NCI-H2107 treated with DMSO at 0.1 percent for 48 hours (cell line): ENCODE data around the gene PML.

Experiments used
- DNase-seq: peaks from one replicate; lab custom pipeline; 2025; ENCODE audit not compliant: unreplicated experiment; lab: John Stamatoyannopoulos, UW

PML gene

DNA sequence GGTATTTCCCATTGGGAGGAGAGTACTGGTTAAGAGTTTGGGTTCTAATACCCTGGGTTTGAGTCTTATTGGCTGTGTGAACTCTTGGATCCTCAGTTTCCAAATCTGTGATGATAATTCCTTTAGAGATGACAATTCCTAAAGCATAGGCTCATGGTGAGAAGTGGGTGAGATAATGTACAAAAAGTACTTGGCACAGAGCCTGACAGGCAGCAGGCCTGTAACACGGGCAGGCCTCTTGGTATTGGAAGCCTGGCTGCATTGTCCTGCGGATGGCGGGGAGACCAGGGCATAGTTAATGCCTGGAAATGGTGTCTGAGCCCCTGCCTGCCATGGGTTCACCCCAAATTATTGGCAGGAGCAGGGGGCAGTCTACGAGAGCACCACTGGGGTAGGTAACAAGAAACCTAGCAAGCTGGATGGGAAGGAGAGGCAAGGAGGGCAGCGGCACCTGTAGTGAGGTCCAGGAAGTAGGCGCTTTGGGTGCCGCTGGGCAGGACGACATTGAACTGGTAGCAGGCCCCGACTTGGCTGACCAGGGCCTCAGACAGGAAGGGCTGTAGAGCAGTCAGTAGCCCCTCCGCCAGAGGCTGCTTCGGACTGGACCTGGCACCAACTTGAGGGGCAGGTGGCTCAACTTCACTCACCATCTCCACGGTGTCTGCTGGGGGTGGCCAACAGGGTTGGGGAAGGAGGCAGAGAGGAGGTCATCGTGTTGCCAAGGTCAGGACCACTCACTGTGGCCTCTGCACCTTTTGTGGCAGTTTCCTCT, 10.1 kb upstream of the PML start:
- DNase-seq = no peak

DNA sequence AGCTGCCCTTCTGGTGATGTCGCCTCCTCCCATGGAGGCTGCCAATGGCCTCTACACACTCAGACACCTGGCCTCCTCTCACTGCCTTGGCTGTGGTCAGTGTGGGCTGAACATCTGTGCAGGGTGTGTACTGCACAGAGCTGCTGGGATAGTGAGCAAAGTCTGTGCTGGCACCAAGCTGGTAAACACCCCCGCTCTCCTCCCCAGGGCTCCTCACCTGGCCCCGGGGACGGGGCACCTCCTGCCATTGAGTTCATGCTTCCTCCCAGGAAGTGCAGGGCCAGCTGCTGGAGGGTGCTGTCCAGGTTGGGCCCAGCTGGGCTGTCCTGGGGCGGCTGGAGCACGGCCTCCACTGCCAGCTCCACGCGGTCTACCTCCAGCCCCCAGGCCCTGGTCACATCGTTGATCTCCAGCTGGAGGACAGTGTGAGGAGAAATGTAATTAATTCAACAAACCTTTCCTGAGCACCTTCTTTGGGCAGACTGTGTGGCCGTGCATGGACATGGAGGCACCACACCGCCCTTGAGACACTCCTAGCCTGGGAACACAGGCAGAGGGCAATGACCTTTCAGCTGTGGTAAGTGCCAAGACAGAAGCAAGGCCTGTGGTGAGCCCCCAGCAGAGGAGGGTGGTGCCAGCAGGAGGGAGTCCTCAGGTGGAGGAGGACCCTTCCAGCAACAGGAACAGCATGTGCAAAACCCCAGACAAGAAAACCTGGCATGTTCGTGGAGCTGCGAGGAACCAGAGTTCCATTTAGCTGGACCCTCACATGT, 9.2 kb upstream of the PML start:
- no peak for DNase-seq

DNA sequence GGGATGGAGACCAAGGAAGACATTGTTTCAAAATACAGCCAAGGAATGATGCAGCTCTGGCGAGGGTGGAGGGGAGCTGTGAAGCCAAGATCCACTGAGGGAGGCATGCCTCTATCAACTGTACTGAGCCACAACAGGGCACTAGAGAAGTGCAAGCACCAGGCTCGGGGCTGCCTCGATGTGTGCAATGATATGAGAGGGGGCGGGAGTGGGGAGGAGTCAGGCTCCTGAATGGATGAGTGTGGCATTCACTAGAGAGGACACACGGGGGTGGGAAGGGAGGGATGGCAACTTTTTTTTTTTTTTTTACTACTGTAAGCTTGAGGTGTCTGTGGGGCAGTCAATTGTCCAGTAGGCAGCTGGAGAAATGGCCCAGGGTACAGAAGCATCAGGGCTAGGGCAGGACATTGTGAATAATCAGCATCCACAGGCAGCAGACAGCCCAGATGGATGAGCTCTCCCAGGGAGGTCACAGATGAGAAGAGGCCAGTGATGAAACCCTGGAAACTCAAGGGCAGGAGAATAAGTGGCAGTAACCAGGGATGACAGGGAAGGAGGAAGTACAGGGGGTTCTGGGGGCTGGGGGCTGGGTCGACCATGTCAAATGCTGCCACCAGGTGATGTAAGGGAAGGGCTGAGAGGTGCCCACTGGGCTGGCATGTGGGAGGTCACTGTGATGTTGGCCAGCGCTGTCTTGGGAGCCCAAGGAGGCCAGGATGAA, 8.3 kb upstream of the PML start:
- no peak for DNase-seq

DNA sequence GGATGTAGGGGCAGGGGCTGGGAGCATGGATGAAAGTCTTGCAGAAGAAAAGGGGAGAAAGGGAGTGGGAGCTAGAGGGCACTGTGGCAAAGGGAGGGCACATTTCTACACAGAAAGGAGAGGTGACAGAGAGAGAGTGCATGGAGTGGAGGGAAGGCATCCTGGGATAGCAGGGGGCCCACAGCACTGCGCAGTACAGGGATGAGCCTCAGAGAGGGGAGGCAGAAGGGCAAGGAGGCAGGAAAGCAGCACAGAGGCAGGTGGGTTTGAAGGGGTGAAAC, 7.8 kb upstream of the PML start:
- DNase-seq = no peak

DNA sequence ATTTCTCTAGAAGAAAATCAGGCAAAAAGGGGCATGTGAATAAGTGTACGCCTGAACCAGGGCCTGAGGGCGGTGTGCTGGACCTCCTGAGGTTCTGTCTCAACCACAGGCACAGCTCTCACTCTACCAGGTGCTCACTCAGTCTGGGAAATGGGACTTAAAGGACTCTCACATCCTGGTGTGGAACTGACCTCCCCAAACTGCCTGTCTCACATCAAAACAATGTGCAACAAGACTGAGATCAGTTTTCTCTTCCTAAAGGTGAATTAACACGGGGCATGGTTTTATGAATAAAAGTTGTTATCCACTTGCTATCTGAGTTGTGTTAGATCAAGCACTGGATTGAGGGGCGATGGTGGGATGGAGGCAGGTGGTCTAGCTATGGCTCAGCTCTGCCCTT, 7.3 kb upstream of the PML start:
- DNase-seq = no peak

DNA sequence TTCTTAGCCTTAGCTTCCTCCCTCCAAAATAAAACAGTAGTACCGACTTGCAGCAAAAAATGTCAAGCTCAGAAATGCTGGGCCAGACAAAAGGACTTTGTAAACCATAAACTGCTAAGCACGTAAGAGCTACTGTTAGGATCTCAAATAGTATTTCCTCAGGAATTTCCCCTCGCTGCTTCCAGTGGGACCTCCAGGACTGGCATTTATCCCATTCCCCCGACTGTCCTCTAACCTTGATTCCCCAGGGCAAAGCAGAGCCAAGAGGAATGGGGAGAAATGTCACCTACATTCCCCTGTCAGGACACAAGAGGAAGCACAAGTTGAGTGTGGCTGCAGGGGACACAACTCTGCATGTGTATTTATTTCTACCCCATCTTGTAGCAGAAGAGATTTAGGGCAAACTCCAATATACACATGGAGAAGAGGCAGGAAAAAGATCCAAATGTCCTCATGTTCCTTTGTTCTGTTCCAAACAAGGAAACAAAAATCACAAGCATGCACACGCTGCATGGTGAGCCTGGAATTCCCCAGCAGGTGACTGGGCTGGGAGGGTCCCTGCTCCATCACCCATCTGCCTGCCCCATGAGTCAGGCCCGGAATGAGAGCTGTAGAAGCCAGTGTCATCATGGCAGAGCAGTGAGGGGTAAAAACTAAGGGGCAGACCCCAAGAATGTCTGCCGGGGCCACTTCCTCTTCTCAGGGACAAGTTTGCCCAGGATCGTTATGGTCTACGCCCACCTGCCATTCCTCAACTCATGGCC, 6.7 kb upstream of the PML start:
- DNase-seq = no peak

DNA sequence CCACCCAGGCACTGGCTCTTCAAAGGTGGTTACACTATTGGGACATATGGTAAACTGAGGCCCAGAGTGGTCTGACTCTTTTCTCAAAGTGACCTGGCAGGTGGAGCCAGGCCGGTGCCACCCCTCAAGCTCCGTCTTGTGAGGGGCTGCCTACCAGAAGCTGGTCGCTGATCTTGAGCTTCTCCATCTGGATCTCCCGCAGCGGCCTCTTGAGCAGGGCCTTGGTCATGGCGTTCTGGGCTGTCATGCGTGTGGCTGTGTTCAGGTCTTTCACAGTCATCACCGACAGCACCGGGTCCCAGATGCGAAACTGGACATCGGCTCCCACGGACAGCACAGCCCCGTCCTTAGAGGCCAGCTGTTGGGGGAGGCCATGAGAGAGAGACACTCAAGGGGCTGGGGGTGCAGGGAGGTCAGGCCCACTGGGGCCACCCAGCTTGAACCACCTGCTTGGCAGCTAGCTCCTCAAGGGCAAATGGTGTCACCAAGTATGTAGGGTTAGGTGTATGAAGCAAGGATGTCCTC, 6.0 kb upstream of the PML start:
- DNase-seq = no peak

DNA sequence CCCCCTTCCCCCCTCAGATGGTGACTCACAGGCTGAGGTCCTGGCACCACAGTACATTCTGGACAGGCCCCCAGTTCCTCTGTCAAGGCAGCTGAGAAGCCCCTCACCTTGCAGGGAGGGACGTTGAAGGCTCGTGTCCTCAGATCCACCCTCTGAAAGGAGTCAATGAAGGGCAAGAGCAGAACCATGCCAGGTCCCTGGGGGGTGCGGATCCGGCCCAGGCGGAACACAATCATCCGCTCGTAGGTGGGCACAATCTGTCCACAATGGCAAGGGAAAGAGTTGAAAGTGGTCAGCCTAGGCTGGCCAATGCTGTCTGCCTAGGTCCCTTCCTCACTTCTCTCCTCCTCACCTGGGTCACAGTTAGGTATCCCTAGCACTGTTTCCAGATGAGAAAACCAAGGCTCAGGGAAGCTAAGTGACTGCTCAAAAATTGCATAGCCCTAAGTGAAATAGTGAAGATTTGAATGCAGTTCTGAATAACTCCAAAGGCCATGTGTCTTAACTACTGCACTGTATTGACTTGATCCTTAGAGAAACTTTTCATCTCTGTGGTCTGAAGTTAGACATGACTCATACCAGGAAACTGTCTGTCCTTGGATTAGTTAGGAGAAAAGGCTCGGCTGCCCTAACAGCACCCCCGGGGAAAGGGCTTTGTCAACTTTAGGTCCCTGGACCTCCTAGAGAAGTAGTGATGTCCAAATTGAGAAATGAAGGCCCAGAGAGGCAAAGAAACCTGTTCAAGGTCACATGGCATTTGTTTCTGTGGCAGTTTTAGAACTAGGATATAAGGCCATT, 5.3 kb upstream of the PML start:
- DNase-seq = no peak

DNA sequence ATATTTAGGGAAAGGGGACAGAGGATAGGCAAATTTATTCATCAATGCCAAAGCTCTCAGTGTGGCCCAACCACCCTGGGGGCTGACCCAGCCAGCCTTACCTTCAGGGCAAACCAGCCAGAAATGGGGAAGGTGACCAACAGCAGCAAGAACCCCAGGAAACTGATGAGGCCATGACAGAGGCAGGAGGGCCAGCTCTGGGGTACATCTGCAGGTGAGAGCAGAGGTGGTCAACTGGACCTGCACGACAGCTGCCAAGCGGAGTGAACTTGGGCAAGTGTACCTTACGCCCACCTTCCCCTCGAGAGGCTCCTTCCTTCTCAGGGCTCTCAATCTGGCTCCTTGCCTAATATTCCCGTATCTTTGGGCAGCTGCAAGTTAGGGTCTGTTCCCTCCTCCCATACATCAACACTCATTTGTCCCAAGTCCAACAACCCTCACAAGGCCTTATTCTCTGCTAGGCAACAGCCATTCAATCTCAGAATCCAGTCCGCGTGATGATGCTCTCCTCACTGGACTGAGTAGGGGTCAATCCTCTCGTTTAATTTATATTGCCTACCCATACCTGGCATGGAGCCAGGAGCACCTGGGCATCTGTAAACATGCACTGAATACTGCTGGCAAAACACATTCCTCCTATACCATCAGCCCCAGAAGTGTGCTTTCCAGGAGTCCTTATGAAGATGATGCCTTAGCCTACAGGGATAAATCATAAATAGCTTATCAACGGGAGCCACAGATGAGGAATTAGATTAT, 4.1 kb upstream of the PML start:
- no peak for DNase-seq

DNA sequence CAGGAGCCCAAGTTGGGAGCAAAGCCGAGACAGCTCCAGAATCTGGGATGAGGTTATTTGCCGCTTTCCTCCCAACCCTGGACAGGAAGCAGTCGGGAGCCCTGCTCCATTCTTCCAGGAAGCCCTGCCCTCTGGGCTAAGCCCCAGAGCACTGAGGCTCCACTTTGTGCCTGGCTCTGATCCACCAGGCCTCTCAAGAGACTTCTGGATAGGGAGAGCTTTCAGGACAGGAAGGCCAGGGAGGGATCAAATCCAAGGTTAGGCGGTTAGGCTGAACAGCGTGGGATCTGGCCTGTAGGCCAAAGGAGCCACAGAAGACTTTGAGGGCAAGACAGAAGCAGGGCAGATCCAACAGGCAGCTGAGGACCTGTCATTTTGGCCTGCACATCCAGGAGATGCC, 3.3 kb upstream of the PML start:
- DNase-seq = no peak

DNA sequence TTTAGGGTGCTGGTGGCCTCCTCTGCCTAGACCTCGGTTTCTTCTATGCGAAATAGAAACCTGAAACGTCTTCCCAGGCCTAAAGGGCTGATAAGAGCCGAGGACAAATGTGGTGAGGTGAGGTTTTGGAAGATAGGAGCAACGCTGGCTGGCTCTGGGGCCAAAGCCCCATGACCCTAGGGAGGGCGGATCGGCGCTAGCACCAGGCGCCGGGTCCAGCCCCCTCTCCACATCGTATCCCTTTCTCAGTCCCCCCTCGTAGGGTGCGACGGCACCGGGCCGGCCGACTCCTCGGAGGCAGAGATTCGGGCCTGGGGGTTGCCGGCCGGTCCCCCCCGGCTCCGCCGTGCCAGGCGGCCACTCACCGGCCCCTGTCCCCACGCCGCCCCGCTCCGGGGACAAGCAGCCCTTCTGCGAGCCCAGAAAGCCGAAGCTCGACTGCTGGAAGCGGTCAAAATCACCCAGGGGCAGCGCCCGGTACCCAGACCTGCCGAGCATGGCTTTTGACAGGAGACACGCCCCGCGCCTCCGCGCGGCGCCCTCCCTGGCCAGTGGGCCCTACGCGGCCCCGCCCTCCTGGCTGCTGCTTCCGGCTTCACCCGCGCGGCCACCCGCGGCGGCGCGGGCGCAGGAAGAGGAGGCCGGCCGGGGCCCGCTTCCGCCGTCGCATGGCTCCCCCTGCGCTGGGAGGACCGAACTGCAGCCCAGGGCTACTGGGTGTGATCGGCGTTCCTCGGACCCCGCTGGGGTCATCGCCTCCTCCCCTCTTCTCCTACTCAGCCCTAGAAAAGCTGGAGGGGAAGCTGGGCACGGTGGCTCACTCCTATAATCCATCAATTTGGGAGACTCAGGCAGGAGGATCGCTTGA, 2.6 kb upstream of the PML start, which contains the start of gene STOML1:
TSS of gene STOML1 (minus strand) at position 570 of the 868 bp plus-strand sequence. CDS start at position 498, 72 bp downstream.
- no peak for DNase-seq

DNA sequence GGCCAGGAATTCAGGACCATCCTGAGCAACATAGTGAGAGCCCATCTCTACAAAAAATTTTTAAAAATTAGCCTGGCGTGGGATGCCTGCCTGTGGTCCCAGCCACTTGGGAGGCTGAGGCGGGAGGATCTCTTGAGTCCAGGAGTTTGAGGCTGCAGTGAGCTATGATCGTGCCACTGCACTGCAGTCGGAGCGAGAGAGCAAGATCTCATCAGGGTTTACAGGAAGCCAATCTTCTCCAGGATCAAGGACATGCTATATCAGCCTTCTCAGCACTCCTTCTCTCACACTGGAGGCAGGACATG, 2.0 kb upstream of the PML start:
- DNase-seq = no peak

DNA sequence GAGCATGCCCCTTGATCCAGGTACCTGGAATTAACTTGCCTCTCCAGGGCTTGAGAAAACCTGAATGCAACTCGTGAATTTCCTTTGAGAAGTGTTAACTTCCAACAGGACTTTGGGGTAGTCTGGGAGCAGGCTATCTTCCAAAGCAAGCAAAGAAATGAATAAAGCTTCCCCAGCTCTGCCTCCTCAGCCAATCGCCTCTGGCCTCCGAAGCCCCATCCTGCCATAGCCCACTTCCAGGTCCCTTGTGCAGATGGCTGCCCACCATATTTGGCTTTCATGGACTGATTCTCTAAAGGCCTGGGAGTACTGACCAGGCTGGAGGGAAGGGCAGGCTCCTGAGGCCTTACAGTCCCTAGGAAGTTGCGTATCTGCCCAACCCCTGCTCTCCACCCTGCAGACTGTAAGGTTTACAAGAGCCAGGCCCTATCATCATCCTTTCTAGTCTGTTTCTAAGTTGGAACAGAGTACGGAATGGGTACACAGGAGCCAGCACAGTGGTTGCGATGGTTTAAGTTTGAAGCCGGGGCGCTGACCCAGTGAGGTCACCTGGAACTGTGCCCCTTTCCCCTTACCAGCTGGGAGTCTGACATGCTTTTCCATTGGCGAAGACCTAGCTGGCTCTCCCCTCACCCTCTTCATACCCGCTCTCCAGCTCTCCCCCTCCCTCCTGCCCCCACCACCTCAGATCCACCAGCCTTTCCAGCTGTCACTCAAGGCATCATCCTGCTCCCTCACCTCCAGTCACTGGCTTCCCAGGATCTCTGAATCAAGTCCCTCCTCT, 1.1 kb upstream of the PML start:
- DNase-seq = no peak

DNA sequence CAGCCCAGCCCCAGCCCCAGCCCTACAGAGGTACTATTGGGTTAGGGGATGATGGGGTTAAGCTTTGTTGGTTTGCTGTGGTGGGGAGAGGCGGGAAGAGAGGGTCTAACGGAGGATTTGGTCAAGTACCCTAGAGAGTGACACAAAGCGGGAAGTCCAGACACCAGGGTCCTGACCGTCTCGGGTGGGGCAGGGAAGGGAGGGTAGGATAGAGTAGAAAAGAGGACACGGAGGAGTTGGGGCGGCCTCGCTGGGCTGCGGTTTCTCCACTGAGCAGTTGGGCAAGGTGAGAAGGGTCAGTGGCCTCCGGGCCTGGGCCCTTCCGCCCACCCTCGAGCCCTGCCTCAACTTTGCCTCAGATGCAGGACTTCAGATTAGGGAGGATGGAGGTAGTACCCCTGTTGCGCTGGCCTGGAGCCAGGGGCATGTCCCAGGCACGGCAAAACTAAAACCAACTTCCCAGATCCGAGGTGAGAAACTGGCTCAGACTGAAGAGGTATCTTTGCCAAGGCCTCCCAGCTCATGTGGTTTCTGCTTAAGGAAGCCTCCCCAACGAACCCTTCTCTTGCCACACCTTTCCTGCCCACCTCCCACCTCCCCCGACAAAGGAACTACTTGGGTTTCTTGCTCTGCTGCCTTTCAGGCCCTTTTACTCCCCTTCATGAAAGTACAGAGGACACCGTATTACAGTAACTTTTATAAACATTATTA, 551 bp downstream of the PML start:
- no peak for DNase-seq

DNA sequence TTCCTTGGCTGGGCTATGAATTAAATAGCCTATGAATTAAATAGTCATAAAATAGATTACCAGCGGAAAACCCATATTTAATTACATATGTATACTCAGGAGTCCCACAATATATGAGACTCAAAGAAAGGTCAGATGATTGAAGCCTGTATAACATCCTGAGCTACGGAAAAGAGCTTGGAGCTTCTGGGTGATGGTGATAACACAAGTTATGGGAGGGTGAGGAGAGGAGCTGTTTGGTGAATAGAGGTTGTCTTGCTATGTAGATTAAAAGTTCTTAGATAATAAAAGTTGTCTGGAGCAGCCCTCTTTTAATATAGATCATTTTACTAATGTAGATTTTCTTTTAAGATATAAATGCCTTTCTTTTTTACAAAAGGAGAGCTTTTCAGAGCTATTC, 1.8 kb downstream of the PML start:
- DNase-seq = no peak

DNA sequence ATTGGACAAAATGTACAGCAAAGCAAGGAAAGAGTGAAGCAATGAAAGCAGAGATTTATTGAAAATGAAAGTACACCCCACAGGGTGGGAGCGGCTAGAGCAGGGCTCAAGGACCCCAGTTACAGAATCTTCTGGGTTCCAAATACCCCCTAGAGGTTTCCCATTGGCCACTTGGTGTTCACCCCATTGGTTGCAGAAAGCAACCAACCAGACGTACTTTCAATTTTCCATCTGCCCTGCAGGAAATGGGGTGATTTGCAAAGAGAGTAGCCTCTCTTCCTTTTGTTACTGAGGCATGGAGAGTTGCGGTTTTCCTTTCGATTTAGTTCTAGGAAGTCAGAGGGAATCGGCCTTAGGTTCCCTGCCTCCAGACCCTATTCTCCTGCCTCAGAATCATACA, 2.4 kb downstream of the PML start:
- DNase-seq = no peak

DNA sequence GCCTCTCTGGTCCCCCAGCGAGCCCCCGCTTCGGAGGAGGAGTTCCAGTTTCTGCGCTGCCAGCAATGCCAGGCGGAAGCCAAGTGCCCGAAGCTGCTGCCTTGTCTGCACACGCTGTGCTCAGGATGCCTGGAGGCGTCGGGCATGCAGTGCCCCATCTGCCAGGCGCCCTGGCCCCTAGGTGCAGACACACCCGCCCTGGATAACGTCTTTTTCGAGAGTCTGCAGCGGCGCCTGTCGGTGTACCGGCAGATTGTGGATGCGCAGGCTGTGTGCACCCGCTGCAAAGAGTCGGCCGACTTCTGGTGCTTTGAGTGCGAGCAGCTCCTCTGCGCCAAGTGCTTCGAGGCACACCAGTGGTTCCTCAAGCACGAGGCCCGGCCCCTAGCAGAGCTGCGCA, 3.5 kb downstream of the PML start:
- DNase-seq = no peak
